ENCODE data around the gene CHD5. TPM values are rescaled to one million over a fixed set of nuclear protein-coding genes. Genes with fewer than 3 reads are reported as not detected.

Gene CHD5
- total RNA-seq, 1 experiment from 2014 or later = 0.07 TPM

GRCh38 chr1:6134206-6134605 lies 45.9 kb downstream of the CHD5 start:
- DNase-seq (ENCODE audit: low read depth) = no peak

- no peak for DNase-seq (ENCODE audit: low read depth)
Measured at GRCh38 chr1:6133146-6133895, 46.8 kb downstream of the CHD5 start.

GRCh38 chr1:6131561-6131960 lies 48.6 kb downstream of the CHD5 start:
- DNase-seq (ENCODE audit: low read depth) = no peak

DNA sequence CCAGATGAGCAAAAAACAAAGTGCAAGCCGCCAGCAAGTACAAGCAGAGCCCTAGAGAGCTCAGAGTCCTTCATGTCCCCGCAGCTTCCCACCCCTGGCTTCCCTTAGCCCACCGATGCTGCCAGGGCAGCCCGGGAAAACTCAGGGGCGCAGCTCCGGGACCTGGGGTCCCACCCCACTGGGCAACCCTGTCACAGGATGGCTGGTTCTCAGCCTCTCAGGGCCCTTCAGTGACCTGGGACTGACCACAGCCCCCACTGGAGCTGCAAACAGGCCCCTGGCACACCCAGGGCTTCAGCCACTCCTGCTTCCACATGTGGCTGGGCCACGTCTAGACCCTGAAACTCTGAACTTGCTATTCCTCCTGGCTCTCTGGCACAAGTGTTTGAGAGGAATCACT lies 49.5 kb downstream of the CHD5 start:
- no peak for DNase-seq (ENCODE audit: low read depth)

GRCh38 chr1:6130036-6130435 lies 50.1 kb downstream of the CHD5 start:
- no peak for DNase-seq (ENCODE audit: low read depth)

- DNase-seq (ENCODE audit: low read depth) = no peak
Measured at GRCh38 chr1:6129313-6129712, 50.8 kb downstream of the CHD5 start.

GRCh38 chr1:6128276-6129081 lies 51.6 kb downstream of the CHD5 start:
- no peak for DNase-seq (ENCODE audit: low read depth)

DNA sequence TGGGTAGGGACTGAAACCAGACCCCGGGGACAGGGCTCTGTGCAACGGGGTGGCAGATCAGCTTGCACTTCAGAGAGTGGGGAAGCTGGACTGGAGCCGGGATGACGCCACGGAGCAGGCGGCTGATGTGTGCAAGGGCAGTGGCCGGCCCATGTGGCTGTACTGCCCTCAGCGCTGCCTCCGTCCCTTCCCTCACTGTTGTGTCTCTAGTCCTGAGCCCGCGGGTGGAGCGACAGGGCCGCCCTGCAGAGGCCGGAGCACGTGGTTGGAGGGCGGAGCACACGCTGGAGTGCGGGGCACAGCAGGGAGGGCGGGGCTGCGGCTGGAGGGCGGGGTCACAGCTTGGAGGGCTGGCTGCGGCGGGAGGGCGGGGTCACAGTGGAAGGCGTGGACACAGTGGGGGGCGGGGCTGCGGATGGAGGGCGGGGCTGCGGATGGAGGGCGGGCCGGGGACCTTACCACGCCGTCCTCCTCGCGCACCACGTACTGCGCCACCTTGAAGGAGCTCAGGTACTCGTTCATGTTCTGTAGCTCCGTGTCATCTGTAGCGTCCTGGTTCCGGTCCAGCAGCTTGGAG lies 52.4 kb downstream of the CHD5 start:
- DNase-seq (ENCODE audit: low read depth) = no peak

DNA sequence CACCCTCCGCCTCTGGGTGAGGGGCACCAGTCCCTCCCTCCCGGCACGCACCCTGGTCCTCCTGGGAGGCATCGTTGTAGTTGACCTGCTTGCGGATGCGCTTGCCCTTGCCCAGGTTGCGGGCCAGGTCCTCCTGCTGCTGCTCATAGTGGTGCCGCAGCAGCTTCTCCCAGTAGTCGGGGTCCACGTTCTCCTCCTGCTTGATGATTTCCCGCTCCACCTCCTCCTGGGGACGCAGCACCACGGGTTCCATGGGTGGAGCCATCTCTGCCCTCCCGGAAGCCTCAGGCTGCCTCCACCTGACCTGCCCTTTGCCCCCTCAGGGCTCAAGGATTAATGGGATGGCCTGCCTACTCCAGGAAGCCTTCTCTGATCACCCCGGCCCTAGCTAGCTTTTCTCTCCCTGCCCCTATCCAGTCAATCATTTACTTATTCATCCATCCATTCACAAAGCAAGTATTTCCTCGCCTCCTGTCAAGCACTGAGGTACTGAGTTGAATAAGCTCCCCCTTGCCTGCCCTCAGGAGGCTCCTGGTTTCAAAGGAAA lies 53.5 kb downstream of the CHD5 start:
- DNase-seq (ENCODE audit: low read depth) = no peak

- DNase-seq (ENCODE audit: low read depth) = no peak
Measured at GRCh38 chr1:6126028-6126427, 54.1 kb downstream of the CHD5 start.

- DNase-seq (ENCODE audit: low read depth) = no peak
Measured at GRCh38 chr1:6125366-6125765, 54.8 kb downstream of the CHD5 start.

GRCh38 chr1:6124746-6125365 lies 55.3 kb downstream of the CHD5 start:
- no peak for DNase-seq (ENCODE audit: low read depth)

DNA sequence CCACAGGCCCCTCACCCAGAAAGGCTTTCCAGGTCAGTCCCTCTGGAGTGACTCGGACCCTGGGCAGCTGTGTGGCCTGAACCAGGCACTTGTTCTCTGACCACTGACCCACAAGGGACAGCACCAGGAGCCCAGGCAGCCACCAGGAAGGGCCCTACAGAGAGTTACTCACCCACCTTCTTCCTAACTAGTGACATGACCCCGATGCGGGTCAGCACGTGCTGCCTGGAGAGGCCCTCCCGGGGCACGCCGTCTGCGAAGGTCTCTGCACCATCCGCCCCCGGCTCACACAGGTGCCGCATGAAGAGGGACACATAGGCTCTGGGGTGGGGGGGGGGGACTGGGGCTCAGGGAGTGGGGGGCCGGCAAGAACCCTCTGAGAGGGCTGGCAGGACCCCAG lies 55.8 kb downstream of the CHD5 start:
- DNase-seq (ENCODE audit: low read depth) = no peak

- DNase-seq (ENCODE audit: low read depth) = no peak
Measured at GRCh38 chr1:6123816-6124215, 56.3 kb downstream of the CHD5 start.

GRCh38 chr1:6123083-6123482 lies 57.0 kb downstream of the CHD5 start:
- no peak for DNase-seq (ENCODE audit: low read depth)

DNA sequence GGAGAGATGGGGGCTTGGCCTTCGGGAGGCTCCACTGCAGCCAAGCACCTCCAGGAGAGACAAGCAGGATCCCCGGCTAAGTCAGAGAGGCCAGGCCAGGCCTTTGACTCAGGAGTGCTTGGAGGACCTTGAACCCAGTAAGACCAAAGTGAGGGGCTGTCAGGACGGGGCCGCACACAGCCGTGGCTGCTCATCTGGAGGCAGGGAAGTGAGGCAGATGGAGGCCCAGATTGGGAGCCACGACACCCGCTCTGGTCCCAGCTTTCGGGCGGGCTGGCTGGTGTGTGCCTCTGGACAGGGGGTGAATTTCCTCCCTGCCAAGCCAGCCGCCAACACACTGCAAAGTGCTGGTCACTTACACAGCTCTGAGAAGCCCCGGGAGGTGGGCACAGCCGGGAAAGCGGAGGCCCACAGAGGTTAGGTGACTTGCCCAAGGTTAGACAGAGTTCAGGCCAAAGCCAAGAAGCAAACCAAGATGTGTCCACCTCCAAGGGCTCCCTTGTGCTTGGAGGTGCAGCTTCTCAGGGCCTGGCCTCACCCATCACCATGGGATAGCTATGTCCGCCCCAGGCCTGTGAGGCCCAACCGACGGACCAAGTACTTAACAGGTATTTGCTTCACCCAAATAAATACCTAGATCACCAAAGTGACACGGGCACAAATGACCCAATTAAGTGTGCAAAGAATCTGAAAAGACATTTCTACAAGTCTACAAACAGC lies 58.3 kb downstream of the CHD5 start:
- no peak for DNase-seq (ENCODE audit: low read depth)

GRCh38 chr1:6121021-6121421 lies 59.1 kb downstream of the CHD5 start:
- no peak for DNase-seq (ENCODE audit: low read depth)

DNA sequence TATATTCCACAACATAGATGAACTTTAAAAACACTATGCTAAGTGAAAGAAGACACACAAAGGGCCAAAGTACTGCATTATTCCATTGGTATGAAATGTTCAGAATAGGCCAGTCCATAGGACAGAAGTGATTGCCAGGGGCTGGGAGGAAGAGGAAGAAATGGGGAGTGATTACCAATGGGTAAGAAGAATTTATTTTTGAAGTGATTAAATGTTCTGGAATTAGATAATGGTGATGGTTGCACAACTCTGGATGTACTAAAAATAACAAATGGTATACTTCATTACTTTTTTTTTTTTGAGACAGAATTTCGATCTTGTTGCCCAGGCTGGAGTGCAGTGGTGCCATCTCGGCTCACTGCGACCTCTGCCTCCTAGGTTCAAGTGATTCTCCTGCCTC lies 61.7 kb downstream of the CHD5 start:
- no peak for DNase-seq (ENCODE audit: low read depth)

- DNase-seq (ENCODE audit: low read depth) = no peak
Measured at GRCh38 chr1:6117624-6118023, 62.5 kb downstream of the CHD5 start.

GRCh38 chr1:6117064-6117463 lies 63.1 kb downstream of the CHD5 start:
- no peak for DNase-seq (ENCODE audit: low read depth)

DNA sequence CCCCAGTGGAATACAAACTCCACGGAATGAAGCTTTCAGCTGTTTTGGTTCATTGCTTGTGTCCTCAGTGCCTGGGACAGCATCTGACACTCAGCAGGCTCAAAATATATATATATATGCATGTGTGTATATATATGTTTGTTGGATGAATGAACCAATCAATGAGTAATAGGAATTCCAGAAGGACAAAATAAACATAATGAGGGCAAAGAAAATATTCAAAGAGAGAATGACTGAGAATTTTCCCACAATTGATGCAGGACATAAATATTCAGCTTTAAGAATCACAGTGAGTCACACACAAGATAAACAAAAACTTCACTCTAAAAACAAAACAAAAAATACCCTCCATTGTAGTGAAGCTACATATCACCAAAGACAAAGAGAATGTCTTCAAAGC lies 64.0 kb downstream of the CHD5 start:
- peak; percentile 64 for DNase-seq (ENCODE audit: low read depth)

DNA sequence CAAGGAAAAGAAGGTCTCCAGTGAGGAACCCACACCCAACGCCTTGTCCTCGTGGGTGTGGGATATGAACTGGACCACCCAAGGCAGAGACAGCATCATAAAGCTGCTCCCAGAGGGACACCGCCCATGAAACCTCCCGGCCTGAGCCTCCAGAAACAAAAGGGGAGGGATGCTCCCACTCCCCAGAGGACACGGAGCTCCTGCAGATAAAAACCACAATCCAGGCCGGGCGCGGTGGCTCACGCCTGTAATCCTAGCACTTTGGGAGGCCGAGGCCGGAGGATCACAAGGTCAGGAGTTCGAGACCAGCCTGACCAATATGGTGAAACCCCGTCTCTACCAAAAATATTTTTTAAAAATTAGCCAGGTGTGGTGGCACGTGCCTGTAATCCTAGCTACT lies 66.4 kb downstream of the CHD5 start:
- no peak for DNase-seq (ENCODE audit: low read depth)
